Caco-2 (cell line): ENCODE measurements around the gene RNF13. TPM values are rescaled to one million over a fixed set of nuclear protein-coding genes. Genes with fewer than 3 reads are reported as not detected.

Source experiments
- BruUV-seq: library from RNA; stranded (reverse); fragments of 400-500 nt; replicated peaks from 2 replicates; lab custom pipeline; 2021; lab: Mats Ljungman, UMichigan
- CTCF ChIA-PET: fragments of 300-600 bp; sonication (Branson Sonifier 250); formaldehyde crosslinking; loops from one replicate; lab custom pipeline; 2022; ENCODE audit warnings: antibody characterized with exemption; lab: Charles Lee
- POLR2A ChIA-PET: fragments of 300-600 bp; sonication (Branson Sonifier 250); formaldehyde crosslinking; loops from one replicate; lab custom pipeline; 2022; ENCODE audit warnings: antibody characterized with exemption; lab: Charles Lee
- DNase-seq, 2 experiments: peaks; one replicate each; pipeline versions ENCODE4 v3.0.0 to v3.0.0-alpha.2; 2020 to 2022
- H3K27me3 ChIP-seq: replicated peaks from 2 replicates; pipeline ENCODE4 v1.6.0; 2011; ENCODE audit warnings: low read length; ENCODE audit not compliant: control insufficient read depth, insufficient read depth
- H3K36me3 ChIP-seq: 2 replicates; pipeline ENCODE4 v1.5.1; 2011; ENCODE audit warnings: low read length; ENCODE audit not compliant: control insufficient read depth, insufficient read depth
- H3K4me1 ChIP-seq: fragments of 250-450 bp; sonication (Bioruptor Pico); 2 replicates; pipeline ENCODE4 v1.5.1; 2020; ENCODE audit warnings: mild to moderate bottlenecking
- H3K4me3 ChIP-seq: 2 replicates; pipeline ENCODE4 v1.5.1; 2011; ENCODE audit warnings: low read depth, mild to moderate bottlenecking, control low read depth, low read length
- H3K9me3 ChIP-seq: fragments of 250-450 bp; sonication (Bioruptor Pico); 2 replicates; pipeline ENCODE4 v1.5.1; 2020; ENCODE audit warnings: mild to moderate bottlenecking, moderate library complexity
- H3K27ac Mint-ChIP-seq: one replicate; pipeline ENCODE4 v1.8.0; 2022; ENCODE audit warnings: mixed read lengths; ENCODE audit not compliant: unreplicated experiment
- H3K27me3 Mint-ChIP-seq: one replicate; pipeline ENCODE4 v1.8.0; 2022; ENCODE audit warnings: mixed read lengths; ENCODE audit not compliant: insufficient read depth, unreplicated experiment
- H3K36me3 Mint-ChIP-seq: one replicate; pipeline ENCODE4 v1.8.0; 2022; ENCODE audit warnings: mild to moderate bottlenecking, mixed read lengths; ENCODE audit not compliant: insufficient read depth, unreplicated experiment
- H3K4me1 Mint-ChIP-seq: one replicate; pipeline ENCODE4 v1.8.0; 2022; ENCODE audit warnings: low read depth, mixed read lengths; ENCODE audit not compliant: unreplicated experiment
- H3K4me3 Mint-ChIP-seq: one replicate; pipeline ENCODE4 v1.8.0; 2022; ENCODE audit warnings: mild to moderate bottlenecking, moderate library complexity, mixed read lengths; ENCODE audit not compliant: unreplicated experiment
- H3K9me3 Mint-ChIP-seq: one replicate; pipeline ENCODE4 v1.8.0; 2022; ENCODE audit warnings: mixed read lengths; ENCODE audit not compliant: unreplicated experiment
- intact Hi-C: fragments of 100-400 bp; cut with micrococcal nuclease; formaldehyde crosslinking; loops from one replicate; pipeline ENCODE4 v1.10.0; 2022; ENCODE audit not compliant: unreplicated experiment
- total RNA-seq: library from RNA; stranded (reverse); gene quantifications from 2 replicates; pipeline ENCODE4 v1.2.3, GENCODE V29; 2022
- TF ChIP-seq, protein P1 (sequence below), 2 experiments: fragments of 200-600 bp in 1 of 2; IDR thresholded peaks; 1 replicate in 1 of 2; 2 replicates in 1 of 2; pipeline versions ENCODE4 v1.5.1 to v1.8.0; 2011 to 2022; ENCODE audit warnings: antibody characterized with exemption in 1 of 2, control low read depth in 1 of 2, inconsistent platforms in 1 of 2, low read depth in 1 of 2, low read length in 1 of 2, mild to moderate bottlenecking in 1 of 2, moderate library complexity in 1 of 2; ENCODE audit not compliant: insufficient read depth in 1 of 2, severe bottlenecking in 1 of 2, unreplicated experiment in 1 of 2

RNF13 gene
- total RNA-seq, 1 experiment from 2014 or later = 44.2 TPM

DNA sequence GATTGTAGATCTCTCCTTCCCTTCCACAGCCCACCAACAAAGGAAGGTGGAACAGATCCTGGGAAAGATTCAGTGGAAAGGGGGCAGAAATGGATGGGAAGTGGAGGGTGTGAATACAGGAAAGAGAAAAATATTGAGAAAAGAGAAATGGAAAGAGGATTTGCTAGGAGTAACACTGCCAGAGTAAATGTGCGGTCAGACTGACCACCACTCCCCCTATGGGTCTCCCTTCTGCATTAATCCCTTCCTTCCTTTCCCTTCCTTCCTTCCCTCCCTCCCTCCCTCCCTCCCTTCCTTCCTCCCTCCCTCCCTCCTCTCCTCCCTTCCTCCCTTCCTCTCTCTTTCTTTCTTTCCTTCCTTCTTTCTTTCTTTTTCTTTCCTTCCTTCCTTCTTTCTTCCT, 48.7 kb upstream of the RNF13 start:
- intact Hi-C loops = no loop called here
- no peaks in the 10 kb centered on the region for H3K36me3 ChIP-seq
- no peak for DNase-seq
- peaks cover 11% of the 10 kb centered on the region for H3K4me1 ChIP-seq
- no peaks in the 10 kb centered on the region for H3K9me3 Mint-ChIP-seq
- POLR2A ChIA-PET = no interaction called here
- no peak overlapping the region for H3K4me3 Mint-ChIP-seq
- no peak overlapping the region for H3K27ac Mint-ChIP-seq
- H3K27me3 ChIP-seq = no peaks in the 10 kb centered on the region; the same call in 1 of the 2 replicates
- no peaks in the 10 kb centered on the region for H3K9me3 ChIP-seq
- peaks cover 3% of the 10 kb centered on the region for H3K27me3 Mint-ChIP-seq
- CTCF ChIA-PET = interaction anchor here (5.3 kb wide), 1 partner anchor 44 kb away, joined by 146 read pairs; no protein-coding TSS in a partner anchor
- TF ChIP-seq, protein P1, sequence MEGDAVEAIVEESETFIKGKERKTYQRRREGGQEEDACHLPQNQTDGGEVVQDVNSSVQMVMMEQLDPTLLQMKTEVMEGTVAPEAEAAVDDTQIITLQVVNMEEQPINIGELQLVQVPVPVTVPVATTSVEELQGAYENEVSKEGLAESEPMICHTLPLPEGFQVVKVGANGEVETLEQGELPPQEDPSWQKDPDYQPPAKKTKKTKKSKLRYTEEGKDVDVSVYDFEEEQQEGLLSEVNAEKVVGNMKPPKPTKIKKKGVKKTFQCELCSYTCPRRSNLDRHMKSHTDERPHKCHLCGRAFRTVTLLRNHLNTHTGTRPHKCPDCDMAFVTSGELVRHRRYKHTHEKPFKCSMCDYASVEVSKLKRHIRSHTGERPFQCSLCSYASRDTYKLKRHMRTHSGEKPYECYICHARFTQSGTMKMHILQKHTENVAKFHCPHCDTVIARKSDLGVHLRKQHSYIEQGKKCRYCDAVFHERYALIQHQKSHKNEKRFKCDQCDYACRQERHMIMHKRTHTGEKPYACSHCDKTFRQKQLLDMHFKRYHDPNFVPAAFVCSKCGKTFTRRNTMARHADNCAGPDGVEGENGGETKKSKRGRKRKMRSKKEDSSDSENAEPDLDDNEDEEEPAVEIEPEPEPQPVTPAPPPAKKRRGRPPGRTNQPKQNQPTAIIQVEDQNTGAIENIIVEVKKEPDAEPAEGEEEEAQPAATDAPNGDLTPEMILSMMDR (IDR thresholded peaks at IDR 0.05; ENCODE audit: insufficient read depth in 1 of 2, low read depth in 1 of 2, low read length in 1 of 2, severe bottlenecking in 1 of 2, unreplicated experiment in 1 of 2) = no peak
- H3K36me3 Mint-ChIP-seq = no peaks in the 10 kb centered on the region
- no peaks in the 10 kb centered on the region for H3K4me1 Mint-ChIP-seq
- no TSS peak for BruUV-seq
- no peak overlapping the region for H3K4me3 ChIP-seq

DNA sequence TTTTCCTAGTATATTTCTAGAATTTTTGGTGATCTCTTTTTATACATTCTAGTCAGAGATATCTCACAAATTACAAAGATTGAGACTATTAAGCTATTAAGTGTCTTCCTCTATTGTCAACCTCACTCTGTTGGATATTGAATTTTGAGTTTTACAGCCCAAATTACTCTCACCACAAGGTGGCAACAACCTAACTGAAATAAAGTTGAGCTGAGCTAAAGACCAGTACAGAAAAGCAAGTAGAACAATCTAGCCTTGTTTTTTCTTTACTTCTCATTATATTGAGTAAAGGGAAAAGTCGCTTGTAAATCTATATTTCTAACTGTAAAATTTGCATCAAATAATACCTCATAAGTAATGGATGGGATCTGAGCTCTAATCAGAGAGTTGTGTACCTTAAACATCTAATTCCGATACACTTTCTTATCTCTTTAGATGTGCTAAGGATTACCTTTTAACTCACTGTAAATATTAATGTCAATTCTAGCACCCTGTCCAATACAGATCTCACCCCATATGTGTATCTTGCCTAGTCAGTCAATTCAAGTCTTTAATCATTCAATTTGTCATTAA, 47.2 kb upstream of the RNF13 start:
- Histone ChIP-seq H3K27me3 (no peaks in the 10 kb centered on the region; the same call in 1 of the 2 replicates), H3K4me3 (no peak overlapping the region), H3K4me1 (peaks cover 11% of the 10 kb centered on the region), H3K36me3 (no peaks in the 10 kb centered on the region), H3K9me3 (no peaks in the 10 kb centered on the region)
- no peak overlapping the region for H3K4me3 Mint-ChIP-seq
- peak in 1 of 2 experiments; percentile 25 for DNase-seq
- peaks cover 3% of the 10 kb centered on the region for H3K27me3 Mint-ChIP-seq
- H3K4me1 Mint-ChIP-seq = no peaks in the 10 kb centered on the region
- no peaks in the 10 kb centered on the region for H3K36me3 Mint-ChIP-seq
- intact Hi-C loops = loop anchor here (1.0 kb wide), 1 partner anchor 42 kb away; no protein-coding TSS in a partner anchor
- CTCF ChIA-PET = interaction anchor here (0.6 to 5.3 kb wide), 6 partner anchors 10 to 415 kb away, joined by 3 to 146 read pairs (median 4); partner anchors contain the start of gene RNF13
- BruUV-seq = no TSS peak
- POLR2A ChIA-PET = no interaction called here
- H3K27ac Mint-ChIP-seq = no peak overlapping the region
- TF ChIP-seq, protein P1 (IDR thresholded peaks at IDR 0.05; ENCODE audit: insufficient read depth in 1 of 2, low read depth in 1 of 2, low read length in 1 of 2, severe bottlenecking in 1 of 2, unreplicated experiment in 1 of 2) = peak; percentile 40 to 74
- no peaks in the 10 kb centered on the region for H3K9me3 Mint-ChIP-seq

DNA sequence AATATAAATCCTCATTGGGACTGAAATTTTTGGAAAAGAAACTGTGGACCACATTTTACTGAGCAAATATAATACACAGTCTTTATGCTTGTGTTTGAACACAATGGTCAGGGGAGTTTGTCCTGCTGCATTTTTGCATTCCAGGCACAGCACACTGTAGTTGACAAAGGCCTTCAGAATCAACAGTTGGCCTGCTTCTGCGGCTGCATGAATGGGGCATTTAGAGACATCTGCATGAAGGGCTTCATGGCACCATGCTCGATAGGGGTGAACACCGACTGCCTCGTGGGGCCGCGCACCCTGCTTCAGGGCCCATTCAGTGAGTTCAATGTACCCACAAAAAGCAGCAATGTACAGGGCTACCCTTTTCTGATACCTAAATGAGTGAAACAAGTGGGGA, 45.3 kb upstream of the RNF13 start:
- BruUV-seq = no TSS peak
- no peak for DNase-seq
- Mint-ChIP-seq H3K27me3 (peaks cover 3% of the 10 kb centered on the region), H3K36me3 (no peaks in the 10 kb centered on the region), H3K4me3 (no peak overlapping the region), H3K9me3 (no peaks in the 10 kb centered on the region), H3K4me1 (no peaks in the 10 kb centered on the region), H3K27ac (no peak overlapping the region)
- H3K27me3 ChIP-seq = no peaks in the 10 kb centered on the region
- H3K4me1 ChIP-seq = peaks cover 12% of the 10 kb centered on the region
- H3K36me3 ChIP-seq = no peaks in the 10 kb centered on the region
- H3K4me3 ChIP-seq = no peak overlapping the region
- no peaks in the 10 kb centered on the region for H3K9me3 ChIP-seq
- ChIA-PET POLR2A (no interaction called here), CTCF (interaction anchor here (5.3 kb wide), 1 partner anchor 41 kb away, joined by 146 read pairs; no protein-coding TSS in a partner anchor)
- TF ChIP-seq, protein P1 (IDR thresholded peaks at IDR 0.05; ENCODE audit: insufficient read depth in 1 of 2, low read depth in 1 of 2, low read length in 1 of 2, severe bottlenecking in 1 of 2, unreplicated experiment in 1 of 2) = no peak
- intact Hi-C loops = no loop called here
